HG02588 (cell line): Measurements from ENCODE around the gene DOK5.
"Not testable (repeated sequence)": the region's sequence is repeated elsewhere in the genome, so short reads cannot be mapped to it uniquely, and the experiment has no call there.

ENCODE experiments used
- ATAC-seq: cut with Tn5 transposase; IDR thresholded peaks from one replicate; pipeline ENCODE4 v1.9.1; 2021; ENCODE audit warnings: mild to moderate bottlenecking, moderate library complexity; ENCODE audit not compliant: unreplicated experiment

The DOK5 gene

DNA sequence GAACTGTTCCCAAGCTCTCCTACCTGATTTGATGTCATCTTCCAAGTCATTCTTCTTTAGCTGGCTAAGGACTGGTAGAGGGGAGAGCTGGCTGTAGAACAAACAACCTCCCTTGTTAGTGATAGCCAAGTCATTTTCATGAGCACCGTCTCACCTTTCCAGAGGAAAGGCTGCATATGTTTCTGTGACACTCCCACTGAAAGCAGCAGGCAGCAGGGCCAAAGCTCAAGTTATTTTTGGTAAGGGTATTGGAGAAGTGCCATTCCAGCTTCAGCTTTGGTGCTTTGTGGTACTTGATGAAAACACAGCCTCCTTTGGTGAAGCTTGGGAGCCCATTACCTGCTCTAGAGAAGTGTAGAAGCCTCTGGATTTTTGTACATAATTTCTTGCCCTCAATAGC lies 5.4 kb upstream of the DOK5 start:
- no peak for ATAC-seq

DNA sequence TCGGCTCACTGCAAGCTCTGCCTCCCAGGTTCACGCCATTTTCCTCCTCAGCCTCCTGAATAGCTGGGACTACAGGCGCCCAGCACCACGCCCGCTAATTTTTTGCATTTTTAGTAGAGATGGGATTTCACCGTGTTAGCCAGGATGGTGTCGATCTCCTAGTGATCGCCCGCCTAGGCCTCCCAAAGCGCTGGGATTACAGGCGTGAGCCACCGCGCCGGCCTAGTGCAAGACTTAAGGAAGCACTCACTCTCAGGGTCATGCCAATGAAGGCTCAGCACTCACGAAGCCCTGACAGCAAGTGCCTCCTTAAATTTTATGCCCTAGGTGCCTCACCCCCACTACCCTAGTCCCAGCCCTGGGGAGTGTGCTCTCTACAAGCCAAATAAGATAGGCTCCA lies 4.7 kb upstream of the DOK5 start:
- no peak for ATAC-seq

DNA sequence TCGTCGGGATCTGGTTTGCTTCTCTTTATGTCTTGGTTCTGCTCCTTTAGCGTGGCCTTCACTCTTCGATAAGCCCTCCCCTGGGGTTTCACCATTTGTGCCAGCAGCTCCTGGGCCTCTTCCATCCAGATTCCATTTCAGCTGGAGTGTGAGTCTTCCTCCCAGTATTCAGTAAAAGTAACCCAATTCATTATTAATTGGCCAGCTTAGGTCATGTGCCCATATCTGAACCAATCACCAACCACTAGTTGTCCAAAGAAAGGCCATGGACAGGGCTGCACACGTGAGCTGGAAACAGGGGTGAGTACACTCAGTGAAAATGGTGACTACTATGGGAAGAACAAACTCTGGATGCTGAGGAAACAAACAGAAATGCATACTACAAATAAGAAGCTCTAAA lies 2.8 kb upstream of the DOK5 start:
- ATAC-seq, result no peak

- ATAC-seq, result no peak
Measured at GRCh38 chr20:54473340-54473739, 2.1 kb upstream of the DOK5 start.

DNA sequence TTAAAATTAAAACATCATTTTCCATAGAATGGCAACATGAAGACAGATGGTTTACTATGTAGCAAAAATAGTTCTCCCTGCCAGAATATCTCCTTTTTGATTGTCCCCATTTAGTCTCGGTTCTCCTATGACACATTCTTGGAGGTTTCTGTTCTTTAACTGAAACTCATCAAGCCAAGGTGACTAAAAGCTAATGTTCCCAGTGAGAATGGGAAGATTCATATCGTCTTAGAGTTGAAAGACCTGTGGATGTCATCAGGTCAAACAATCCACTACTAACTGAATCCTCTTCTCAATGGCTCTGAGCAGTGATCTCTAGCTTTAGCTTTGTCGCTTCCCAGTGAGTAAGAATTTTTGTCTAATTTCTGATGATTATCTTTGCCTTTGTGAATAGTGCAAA lies 1.3 kb upstream of the DOK5 start:
- ATAC-seq, result no peak

DNA sequence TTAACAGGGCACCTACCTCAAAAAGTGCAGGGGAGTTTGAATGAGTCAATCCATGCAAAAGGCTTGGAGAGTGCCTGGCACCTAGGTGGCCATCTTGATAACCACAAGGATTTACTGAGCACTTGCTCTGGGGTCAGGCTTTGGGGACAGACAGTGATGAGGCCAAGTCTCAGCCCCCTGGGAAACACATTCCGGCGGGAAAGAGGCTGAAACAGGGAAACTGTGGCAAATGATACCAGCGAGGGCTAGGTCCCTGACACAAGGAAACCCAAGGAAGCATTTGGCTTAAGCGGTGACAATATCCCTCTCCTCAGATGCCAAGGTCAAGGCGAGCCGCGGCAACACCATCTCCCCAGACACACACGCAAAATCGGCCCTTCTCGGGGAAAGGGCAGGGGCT lies 527 bp upstream of the DOK5 start:
- no peak for ATAC-seq

- no peak for ATAC-seq
Measured at GRCh38 chr20:54476169-54477009, 996 bp downstream of the DOK5 start.

- ATAC-seq, result no peak
Measured at GRCh38 chr20:54477191-54477955, 2.0 kb downstream of the DOK5 start.

DNA sequence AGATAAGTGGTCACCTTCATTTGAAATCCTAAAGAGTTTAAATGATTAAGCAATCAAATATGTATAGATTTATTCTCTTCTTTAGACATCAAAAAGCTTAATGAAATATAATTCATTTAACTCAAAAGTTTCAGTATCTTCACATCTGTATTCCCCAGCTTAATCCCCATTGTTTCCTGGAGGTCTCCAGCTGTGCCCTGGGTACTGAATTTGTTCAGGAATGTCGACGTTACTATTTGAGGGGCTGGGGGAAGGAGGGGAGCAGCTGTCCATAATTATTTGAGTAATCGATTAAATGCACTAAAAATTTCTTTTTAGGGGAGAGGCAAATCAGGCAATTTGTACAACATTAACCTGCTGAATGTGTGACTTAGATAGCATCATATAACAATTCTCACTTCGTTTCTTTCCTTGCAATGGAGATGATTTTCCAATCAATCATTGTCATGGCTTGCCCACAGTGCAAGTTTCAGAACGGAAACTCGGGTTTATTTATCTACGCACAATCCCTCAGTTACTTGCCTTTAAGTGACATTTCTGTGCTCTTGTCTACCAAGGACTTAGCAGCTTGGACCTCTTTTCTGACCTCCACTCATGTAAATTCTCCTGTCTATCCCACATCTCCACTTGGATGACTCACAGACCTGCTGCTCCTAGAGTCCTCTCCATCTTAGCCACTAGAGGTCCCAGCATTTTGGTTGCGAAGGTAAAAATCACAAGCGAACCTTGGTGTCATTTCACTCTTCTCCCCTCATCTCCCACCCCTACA lies 3.9 kb downstream of the DOK5 start:
- ATAC-seq, result no peak

GRCh38 chr20:54479937-54480336 lies 4.5 kb downstream of the DOK5 start:
- ATAC-seq, result not testable (repeated sequence)

DNA sequence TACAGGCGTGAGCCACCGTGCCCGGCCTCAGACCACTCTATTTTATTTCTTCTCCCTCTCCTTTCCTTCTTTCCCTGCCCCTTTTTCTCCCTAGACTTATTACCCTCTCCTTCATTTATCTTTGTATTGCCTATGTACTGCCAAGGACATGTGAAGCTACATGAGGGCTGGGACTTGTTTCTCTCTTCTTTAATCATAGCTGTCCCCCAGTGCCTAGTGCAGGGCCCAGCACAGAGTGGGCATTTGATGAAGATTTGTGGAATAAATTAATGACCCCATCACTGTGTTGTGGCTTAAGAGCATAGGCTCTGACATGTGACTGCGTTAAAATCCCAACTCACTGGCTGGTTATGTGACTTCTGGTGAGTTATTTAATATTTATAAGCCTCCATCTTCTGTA lies 6.0 kb downstream of the DOK5 start:
- ATAC-seq, result no peak

GRCh38 chr20:54485631-54486030 lies 10.2 kb downstream of the DOK5 start:
- no peak for ATAC-seq

GRCh38 chr20:54486585-54486984 lies 11.2 kb downstream of the DOK5 start:
- ATAC-seq, result no peak

DNA sequence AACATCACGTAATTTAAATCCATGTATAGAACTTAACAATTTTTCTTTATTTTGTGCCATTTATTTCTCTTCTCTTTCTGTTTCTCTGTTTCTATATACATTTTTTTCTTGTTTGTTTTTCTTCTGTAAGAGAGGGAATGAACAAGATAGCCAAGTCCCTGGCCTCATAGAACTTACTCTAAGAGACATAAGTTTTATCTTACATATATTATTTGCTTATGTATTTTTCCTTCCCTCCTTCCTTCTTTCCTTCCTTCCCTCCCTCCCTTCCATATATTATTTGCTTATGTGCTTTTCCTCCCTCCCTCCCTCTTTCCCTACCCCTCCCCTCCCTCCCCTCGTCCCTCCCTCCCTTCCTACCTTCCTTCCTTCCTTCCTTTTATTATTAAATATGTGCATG lies 13.0 kb downstream of the DOK5 start:
- ATAC-seq, result no peak

GRCh38 chr20:54491506-54491905 lies 16.1 kb downstream of the DOK5 start:
- ATAC-seq, result no peak

GRCh38 chr20:54494303-54495006 lies 19.1 kb downstream of the DOK5 start:
- ATAC-seq, result no peak

DNA sequence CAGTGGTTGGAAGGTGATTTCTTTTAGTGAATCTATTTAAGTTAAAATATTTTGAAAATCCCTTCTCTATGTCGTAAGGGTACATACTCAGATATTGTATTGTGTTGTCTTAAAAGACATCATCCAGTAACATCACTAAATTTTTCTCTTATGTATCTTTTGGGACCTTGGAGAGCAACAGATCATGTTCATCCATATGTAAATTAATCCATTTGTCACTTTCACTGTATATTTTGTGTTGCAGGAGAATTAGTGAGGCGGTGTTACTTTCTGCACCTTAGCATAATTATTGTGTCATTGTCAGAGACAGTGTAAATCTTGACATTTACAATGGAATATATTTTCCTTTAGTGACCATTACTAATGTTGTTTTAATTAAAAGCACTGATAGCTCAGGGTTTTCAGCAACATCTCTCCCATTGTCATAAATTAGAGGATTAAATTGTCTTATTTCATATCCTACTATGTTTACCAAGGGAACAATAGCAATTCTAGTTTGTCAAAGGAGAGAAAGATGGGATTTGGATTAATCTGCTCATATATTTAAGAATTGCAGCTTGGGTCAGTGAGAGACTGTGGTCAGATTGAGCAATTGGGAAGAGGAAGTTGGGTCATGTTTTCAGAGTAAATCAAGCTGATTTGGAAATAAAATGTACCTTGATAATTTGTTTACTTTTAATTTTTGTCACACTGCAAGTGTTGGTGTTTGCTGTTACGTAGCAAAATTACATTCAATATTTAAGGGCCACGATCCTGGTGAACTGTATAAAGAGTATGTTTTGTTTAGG lies 22.7 kb downstream of the DOK5 start:
- ATAC-seq, result no peak

- ATAC-seq, result no peak
Measured at GRCh38 chr20:54499111-54499510, 23.7 kb downstream of the DOK5 start.

- no peak for ATAC-seq
Measured at GRCh38 chr20:54502179-54502578, 26.8 kb downstream of the DOK5 start.

GRCh38 chr20:54506643-54507042 lies 31.2 kb downstream of the DOK5 start:
- ATAC-seq, result no peak
